Endodermal cell (in vitro differentiated cells): ENCODE data around the gene KCTD17. TPM values are rescaled to one million over a fixed set of nuclear protein-coding genes. Genes with fewer than 3 reads are reported as not detected.

Experiments
- DNase-seq: peaks from one replicate; pipeline ENCODE4 v3.0.0-alpha.2; 2017
- H3K27ac ChIP-seq: 2 replicates; pipeline ENCODE4 v1.5.1; 2013; ENCODE audit warnings: mild to moderate bottlenecking, low read depth, low read length, moderate library complexity
- H3K27me3 ChIP-seq: 2 replicates; pipeline ENCODE4 v1.6.1; 2013; ENCODE audit warnings: mild to moderate bottlenecking, low read length, moderate library complexity; ENCODE audit not compliant: insufficient read depth, control insufficient read depth, poor library complexity, severe bottlenecking
- H3K36me3 ChIP-seq: 2 replicates; pipeline ENCODE4 v1.7.0; 2013; ENCODE audit warnings: mild to moderate bottlenecking, low read length, moderate library complexity; ENCODE audit not compliant: control insufficient read depth, insufficient read depth
- H3K4me1 ChIP-seq: one replicate; pipeline ENCODE4 v1.7.0; 2013; ENCODE audit warnings: low read length; ENCODE audit not compliant: control insufficient read depth, insufficient read depth
- H3K4me3 ChIP-seq: 2 replicates; pipeline ENCODE4 v1.5.1; 2013; ENCODE audit warnings: mild to moderate bottlenecking, low read length, moderate library complexity
- H3K9ac ChIP-seq: 2 replicates; pipeline ENCODE4 v1.6.1; 2013; ENCODE audit warnings: mild to moderate bottlenecking, low read length, moderate library complexity; ENCODE audit not compliant: poor library complexity, severe bottlenecking; ENCODE audit errors: extremely low read depth
- H3K9me3 ChIP-seq: 2 replicates; pipeline ENCODE4 v1.6.1; 2013; ENCODE audit warnings: mild to moderate bottlenecking, low read length, moderate library complexity; ENCODE audit not compliant: control insufficient read depth
- H3K27ac Mint-ChIP-seq: 2 replicates; pipeline ENCODE4 v1.8.0; 2020; ENCODE audit warnings: mixed read lengths
- H3K27me3 Mint-ChIP-seq: 2 replicates; pipeline ENCODE4 v1.8.0; 2021; ENCODE audit warnings: mild to moderate bottlenecking, mixed read lengths; ENCODE audit not compliant: insufficient read depth
- H3K36me3 Mint-ChIP-seq: 2 replicates; pipeline ENCODE4 v1.8.0; 2020; ENCODE audit warnings: low read depth, mixed read lengths
- H3K4me1 Mint-ChIP-seq: 2 replicates; pipeline ENCODE4 v1.8.0; 2020; ENCODE audit warnings: mixed read lengths
- H3K4me3 Mint-ChIP-seq: 2 replicates; pipeline ENCODE4 v1.8.0; 2020; ENCODE audit warnings: mild to moderate bottlenecking, moderate library complexity, mixed read lengths
- H3K9me3 Mint-ChIP-seq: 2 replicates; pipeline ENCODE4 v1.8.0; 2020; ENCODE audit warnings: mild to moderate bottlenecking, mixed read lengths
- CTCF ChIP-seq: fragments of 200-600 bp; sonication (generic); conservative IDR thresholded peaks from 2 replicates; pipeline ENCODE4 v1.5.0; 2021; ENCODE audit warnings: antibody characterized with exemption, mild to moderate bottlenecking
- WGBS, 2 experiments: methylation state at CpG; one replicate each; pipeline versions ENCODE4 v1.1.5 to v1.1.7; 2013; ENCODE audit warnings: missing lambda C conversion rate in 2 of 2, mixed read lengths in 1 of 2; ENCODE audit not compliant: insufficient coverage in 1 of 2, insufficient read length in 1 of 2; 5-methylcytosine and 5-hydroxymethylcytosine counted together
- total RNA-seq, 2 donors: library from RNA; stranded (reverse); fragmentation: NEBNext Ultra II Directional in 1 of 2; extraction: Animal tissue kit (Norgen Biotek cat#: 25700) in 1 of 2; gene quantifications; 2 replicates in 1 of 2; 3 replicates in 1 of 2; pipeline ENCODE4 v1.2.1, GENCODE V29; 2021

The KCTD17 gene
- total RNA-seq, 2 donors from 2014 or later: 35.4 to 37.0 TPM

- 75 to 91% methylated on average over 2 to 4 of the region's 4 CpGs for WGBS, 2 experiments
- Mint-ChIP-seq H3K9me3 (no peaks in the 10 kb centered on the region), H3K27me3 (peaks cover 38% of the 10 kb centered on the region), H3K4me1 (peaks cover 3% of the 10 kb centered on the region), H3K36me3 (no peaks in the 10 kb centered on the region), H3K4me3 (no peak overlapping the region), H3K27ac (no peak overlapping the region)
- Histone ChIP-seq H3K9ac (no peak overlapping the region), H3K27ac (no peak overlapping the region), H3K36me3 (no peaks in the 10 kb centered on the region), H3K9me3 (no peaks in the 10 kb centered on the region), H3K27me3 (peaks cover 14% of the 10 kb centered on the region), H3K4me1 (no peaks in the 10 kb centered on the region), H3K4me3 (no peak overlapping the region)
- DNase-seq: no peak
- TF ChIP-seq CTCF: no peak
These were observed 41.4 kb upstream of the KCTD17 start for GRCh38 chr22:37010174-37010573.

DNA sequence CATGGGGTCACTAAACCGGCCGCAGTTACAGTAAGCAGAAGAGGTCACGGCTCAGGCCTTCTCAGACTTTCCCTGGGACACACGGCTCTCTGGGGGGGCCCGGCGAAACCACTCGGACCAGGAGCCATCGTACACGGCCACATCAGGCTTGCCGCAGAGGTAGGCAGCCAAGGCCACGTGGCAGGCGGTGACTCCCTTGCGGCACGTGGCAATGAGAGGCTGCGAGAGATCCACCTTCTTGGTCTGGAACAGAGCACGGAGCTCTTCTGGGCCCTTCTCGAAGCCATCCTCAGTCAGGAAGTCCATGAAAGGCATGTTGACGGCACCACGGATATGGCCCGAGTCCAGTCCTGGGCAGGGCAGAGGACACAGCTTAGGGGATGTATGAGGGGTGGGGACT is 40.6 kb upstream of the KCTD17 start:
- H3K4me1 Mint-ChIP-seq: peaks cover 8% of the 10 kb centered on the region
- H3K4me1 ChIP-seq: no peaks in the 10 kb centered on the region
- DNase-seq: no peak
- H3K27me3 ChIP-seq: peaks cover 14% of the 10 kb centered on the region
- H3K9ac ChIP-seq: no peak overlapping the region
- WGBS, 2 experiments: 87 to 90% methylated on average over 14 to 20 of the region's 20 CpGs
- no peak for TF ChIP-seq CTCF
- H3K9me3 ChIP-seq: no peaks in the 10 kb centered on the region
- no peaks in the 10 kb centered on the region for H3K36me3 Mint-ChIP-seq
- H3K9me3 Mint-ChIP-seq: no peaks in the 10 kb centered on the region
- H3K4me3 Mint-ChIP-seq: no peak overlapping the region
- no peak overlapping the region for H3K4me3 ChIP-seq
- no peak overlapping the region for H3K27ac ChIP-seq
- H3K27ac Mint-ChIP-seq: no peak overlapping the region
- H3K36me3 ChIP-seq: no peaks in the 10 kb centered on the region
- peaks cover 32% of the 10 kb centered on the region for H3K27me3 Mint-ChIP-seq

- 94 to 100% methylated on average over 3 of the region's 3 CpGs for WGBS, 2 experiments
- no peak for DNase-seq
- peaks cover 5% of the 10 kb centered on the region for H3K36me3 Mint-ChIP-seq
- TF ChIP-seq CTCF: no peak
- H3K27ac ChIP-seq: no peak overlapping the region
- no peak overlapping the region for H3K9ac ChIP-seq
- H3K4me1 ChIP-seq: no peaks in the 10 kb centered on the region
- no peak overlapping the region for H3K4me3 ChIP-seq
- H3K9me3 Mint-ChIP-seq: no peaks in the 10 kb centered on the region
- no peak overlapping the region for H3K4me3 Mint-ChIP-seq
- peaks cover 12% of the 10 kb centered on the region for H3K27me3 ChIP-seq
- H3K9me3 ChIP-seq: no peaks in the 10 kb centered on the region
- peaks cover 4% of the 10 kb centered on the region for H3K36me3 ChIP-seq
- H3K4me1 Mint-ChIP-seq: peaks cover 8% of the 10 kb centered on the region
- H3K27ac Mint-ChIP-seq: no peak overlapping the region
- H3K27me3 Mint-ChIP-seq: peaks cover 27% of the 10 kb centered on the region
These were observed 40.1 kb upstream of the KCTD17 start for GRCh38 chr22:37011472-37011871.
